NCI-H2107 (cell line): ENCODE results near the gene KDELR3.

Experiments used
- DNase-seq: peaks from one replicate; lab custom pipeline; 2025; lab: John Stamatoyannopoulos, UW

KDELR3 gene

DNA sequence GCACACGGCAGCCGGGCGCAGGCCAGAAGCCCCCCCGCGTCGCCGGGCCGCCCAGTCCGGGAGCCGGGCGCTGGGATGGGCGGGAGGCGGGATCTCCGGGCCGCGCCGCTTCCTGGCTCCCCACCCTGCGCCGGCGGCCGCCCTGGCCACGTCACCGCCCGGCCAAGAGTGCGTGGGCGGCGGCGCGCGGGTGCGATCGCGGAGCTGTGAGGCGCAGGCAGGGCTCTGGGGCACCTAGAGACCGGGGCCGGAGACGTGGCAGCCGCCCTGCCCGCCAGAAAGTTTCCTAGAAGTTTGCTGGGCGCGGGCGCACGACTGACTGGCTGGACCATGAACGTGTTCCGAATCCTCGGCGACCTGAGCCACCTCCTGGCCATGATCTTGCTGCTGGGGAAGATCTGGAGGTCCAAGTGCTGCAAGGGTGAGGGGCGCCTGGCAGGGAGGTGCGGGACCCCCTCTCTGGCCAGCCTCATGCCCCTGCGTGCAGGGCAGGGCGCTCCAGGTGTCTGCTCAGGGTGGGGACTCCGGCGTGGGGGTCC lies at the start of gene KDELR3:
Gene KDELR3, plus strand, starts transcription at position 193 of the 539 bp plus-strand sequence. Its CDS starts 138 bp downstream, at position 331.
- no peak for DNase-seq

DNA sequence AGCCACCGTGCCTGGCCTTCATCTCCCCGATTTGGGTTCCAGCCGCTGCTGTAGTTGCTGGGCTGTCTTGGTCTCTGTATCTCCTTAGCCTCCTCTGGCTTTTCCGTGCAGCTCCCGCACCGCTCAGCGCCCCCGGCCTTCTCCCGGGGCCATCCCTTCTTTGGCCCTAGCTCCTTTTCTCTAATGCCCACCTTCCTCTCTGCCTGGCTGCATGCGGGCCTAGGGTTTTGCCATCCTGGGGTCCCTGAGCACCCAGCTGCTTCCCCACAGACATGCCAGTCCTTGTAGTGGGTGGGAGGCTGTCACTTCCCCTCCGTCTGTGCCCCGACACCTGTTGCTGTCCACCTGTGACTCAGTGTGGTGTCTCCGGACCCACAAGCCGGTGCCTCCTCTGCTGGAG lies 49.3 kb upstream of the KDELR3 start:
- no peak for DNase-seq

DNA sequence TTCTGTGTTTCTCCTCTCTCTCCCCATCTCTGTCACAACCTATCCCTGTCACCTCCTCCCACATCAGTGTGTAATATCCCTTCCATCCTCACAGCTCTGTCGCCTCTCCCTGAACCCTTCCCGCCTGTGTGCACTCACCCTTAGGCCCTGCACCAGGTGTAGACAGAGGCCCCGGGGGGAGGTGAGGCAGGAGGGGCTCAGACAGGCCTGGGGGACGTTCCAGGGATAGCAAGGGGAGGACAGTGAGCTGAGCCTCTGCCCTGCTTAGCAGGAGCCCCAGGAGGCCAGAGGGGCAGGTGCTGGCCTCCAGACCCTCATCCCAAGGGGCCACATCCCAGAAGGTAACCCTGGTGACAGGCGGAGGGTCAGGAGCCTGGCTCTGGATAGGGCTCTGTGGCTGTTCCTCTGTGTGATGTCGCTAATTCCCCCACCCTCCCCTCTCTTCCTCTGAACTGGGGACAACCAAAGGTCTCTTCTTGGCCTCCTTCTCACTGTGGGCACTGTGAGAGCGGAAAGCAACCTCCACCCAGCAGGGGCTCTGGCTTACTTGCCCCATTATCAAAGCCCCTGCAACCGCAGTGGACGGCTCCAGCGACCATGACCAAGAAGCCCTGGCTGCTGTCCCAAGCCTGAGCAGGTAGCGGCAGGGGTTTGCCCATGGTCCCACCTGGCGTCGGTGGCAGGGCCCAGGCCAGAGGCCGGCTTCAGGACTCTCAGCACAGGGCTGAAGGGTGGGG lies 48.6 kb upstream of the KDELR3 start:
- DNase-seq: no peak

DNA sequence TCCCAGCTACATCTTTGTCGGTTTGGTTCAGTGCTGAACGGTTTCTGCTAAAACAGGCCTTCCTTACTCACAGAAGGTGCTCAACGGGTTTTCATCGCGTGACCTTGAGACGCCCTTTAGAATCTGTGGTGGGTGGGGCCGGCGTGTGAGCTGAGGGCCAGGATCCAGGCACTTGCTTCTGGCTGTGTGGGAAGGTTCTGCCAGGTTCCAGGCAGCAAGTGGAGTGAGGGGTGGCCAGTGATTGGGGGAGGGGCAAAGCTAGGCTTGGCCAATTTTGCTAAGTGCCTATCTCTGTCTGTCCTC lies 48.1 kb upstream of the KDELR3 start:
- no peak for DNase-seq

DNA sequence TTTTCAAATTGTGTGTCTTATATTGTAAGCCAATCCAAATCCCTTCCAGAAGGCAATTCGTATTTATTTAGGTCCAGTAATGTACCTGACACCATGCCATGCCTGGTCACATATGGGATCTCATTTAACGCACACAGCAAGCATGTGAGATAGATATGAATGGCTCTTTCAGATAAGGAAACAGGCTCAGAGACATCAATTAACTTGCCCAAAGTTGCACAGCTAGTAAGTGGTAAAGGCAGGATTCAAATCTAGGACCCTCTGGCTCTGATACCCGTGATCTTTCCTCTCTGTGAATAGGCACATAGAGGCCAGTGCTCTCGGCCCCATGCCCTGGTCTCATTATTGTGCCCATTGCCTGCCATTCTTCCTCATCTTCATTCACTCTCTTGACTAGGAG lies 47.2 kb upstream of the KDELR3 start:
- DNase-seq: no peak

DNA sequence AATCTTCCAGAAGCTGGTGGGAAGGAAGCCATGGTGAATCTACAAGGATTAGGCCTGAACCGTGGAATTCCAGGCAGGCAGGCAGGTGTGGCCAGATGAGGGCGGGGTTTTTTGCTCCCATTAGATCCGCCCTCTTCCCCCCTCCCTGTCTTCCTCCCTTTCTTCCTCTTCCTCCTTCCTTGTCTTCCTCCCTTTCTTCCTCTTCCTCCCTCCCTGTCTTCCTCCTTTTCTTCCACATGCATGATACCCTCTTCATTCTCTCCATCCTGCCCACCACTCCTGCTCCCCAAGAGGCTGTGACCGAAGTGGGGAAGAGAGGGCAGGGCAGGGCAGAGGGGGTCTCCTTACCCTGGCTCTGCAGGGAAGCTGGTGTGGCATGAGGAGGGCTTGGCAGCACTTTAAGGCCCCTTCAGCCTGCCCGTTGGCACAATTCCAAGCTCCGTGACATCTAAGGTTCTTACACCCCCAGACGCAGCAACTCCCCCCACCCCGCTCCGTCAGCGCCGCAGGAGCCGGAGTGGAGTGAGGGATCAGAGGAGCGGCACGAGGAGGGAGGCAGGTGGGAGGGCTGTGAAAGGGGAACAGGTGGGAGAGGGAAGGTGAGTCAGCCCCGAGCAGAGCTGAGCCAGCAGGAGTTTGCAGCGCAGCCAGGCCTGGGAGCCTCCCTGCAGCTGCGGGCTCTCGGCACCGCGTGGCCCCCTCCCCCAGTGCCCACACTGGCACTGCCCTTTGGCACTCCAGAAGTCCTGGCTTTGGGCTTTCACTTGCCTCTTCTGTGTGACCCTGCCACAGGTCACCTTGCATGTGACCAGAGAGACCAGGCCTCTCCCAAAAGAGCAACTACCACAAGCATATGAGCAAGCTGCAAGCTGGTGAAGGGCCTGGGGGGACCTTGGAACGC lies 45.0 kb upstream of the KDELR3 start:
- DNase-seq: peak; percentile 25

DNA sequence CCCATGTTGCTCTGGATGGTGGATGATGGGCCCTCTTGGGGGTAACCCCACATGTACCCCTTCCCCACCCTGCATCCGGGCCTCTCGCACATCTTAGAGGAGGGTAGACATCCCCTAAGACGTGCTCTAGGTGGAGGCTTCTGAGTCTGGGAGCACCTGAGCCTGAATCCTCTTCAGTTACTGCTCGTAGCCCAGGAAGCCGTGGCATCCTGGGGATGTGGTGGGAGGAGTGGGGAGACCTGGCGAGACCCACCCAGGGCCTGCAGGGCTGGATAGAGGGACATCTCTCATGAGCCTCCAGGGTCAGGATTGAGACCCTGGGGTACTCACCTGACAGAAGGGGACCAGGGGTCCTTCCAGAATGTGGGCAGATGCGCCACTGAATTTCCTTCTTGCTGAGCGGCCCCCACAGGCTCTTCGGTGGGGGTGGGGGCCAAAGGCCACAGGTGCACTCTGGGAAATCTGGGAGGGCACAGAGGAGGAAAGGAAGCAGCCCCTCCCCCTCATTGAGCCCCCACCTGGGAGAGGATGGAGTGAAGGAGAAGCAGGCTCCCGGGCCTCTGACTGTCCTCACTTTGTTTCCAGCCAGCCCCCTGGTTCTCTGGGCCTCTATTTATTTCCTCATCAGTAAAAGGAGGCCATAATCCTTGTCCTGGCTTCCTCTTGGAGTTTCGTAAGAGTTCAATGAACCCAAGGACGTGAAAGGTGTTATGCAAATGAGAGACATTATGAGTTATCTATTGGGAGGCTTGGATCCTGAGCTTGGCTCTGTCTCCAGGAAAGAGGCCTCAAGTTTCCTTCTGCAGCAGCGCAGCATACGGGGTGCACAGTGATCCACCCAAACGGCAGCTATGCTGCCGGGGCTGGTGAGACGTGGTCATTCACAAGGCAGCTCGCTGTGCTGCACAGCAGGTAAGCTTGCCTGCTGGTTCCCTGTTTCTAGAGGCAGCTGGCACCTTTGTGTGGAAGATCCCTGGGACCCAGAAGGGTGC lies 44.1 kb upstream of the KDELR3 start:
- DNase-seq: peak; percentile 22

DNA sequence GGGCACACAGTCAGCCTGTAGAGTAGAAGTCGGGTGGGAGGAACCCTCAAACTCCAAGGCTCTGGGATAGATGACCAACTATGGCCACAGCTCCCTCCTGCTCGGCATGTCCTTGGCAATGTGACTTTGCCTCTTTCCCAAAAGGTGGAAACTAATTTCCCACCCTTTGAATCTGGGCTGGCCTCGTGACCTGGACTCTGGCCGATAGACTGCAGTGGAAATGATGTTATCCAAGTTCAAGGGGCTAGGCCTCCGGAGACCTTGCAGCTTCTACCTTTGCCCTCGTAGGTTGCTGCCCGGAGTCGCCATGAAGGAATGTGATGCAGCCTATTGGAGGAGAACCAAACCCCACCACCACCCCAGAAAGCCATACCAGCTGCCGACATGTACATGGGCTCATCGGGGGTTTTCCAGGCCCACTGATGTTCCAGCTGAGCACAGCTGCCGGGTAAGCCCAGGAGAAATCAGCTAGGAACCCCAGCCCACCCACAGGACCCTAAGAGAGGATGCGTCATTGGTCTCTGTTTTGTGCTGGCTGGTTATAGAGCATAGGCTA lies 43.3 kb upstream of the KDELR3 start:
- DNase-seq: no peak

DNA sequence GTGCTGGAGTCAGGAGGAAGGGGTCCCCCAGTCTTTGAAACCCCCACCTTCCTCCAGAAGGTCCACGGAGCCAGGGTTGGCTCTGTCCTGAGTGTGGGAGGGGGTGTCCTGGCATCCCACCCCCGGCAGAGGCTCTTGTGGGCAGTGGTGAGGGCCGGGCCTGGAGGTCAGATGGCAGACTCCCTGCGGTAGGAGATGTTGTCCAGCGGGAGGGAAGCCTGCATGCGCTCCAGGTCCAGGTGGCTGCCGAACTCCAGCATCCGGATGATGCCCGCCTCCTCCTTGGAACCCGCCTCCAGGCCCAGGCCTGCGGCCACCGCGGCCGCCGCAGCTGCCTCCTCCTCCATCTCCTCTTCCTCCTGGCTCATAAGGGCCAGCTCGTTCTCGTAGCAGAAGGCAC lies 41.3 kb upstream of the KDELR3 start:
- no peak for DNase-seq

DNA sequence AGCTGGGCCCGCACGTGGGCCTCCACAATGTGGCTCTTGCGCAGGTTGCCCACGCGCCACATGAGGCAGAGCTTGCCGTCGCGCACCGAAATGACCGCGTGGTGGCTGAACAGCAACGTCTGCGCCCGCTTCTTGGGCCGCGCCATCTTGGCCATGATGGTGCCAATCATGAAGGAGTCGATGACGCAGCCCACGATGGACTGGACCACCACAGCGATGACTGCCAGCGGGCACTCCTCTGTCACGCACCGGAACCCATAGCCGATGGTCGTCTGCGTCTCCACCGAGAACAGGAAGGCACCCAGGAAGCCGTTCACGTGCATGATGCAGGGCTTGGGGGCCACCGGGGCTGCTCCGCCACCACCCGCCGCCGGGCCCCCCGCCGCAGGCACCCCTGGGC lies 40.4 kb upstream of the KDELR3 start:
- no peak for DNase-seq

DNA sequence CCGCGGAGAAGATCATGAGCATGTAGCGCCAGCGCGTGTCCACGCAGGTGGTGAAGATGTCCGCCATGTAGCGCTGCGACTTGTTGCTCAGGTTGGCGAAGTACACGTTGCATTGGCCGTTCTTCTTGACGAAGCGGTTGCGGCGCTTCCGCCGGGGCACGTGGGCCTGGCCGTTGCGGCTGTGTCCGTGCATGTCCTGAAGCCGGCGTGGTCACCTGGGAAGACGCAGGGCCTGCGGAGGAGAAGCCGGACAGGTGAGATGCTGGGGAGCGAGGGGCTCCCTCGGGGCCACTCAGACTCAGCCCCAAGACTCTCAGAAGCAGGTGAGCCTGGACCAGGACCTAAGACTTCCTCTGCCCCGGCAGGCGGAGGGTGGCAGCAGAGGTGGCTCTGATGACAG lies 40.0 kb upstream of the KDELR3 start:
- no peak for DNase-seq

DNA sequence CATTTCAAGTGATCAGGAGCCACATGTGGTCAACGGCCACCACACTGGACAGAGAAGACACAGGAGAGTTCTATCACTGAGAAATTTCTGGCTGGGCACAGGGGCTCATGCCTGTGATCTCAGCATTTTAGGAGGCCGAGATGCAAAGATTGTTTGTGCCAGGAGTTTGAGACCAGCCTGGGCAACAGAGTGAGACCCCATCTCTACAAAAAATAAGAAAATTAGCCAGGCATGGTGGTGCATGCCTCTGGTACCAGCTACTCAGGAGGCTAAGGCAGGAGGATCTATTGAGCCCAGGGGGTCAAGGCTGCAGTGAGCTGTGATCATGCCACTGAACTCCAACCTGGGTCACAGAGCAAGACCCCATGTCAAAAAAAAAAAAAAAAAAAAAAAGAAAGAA lies 39.2 kb upstream of the KDELR3 start:
- DNase-seq: no peak

DNA sequence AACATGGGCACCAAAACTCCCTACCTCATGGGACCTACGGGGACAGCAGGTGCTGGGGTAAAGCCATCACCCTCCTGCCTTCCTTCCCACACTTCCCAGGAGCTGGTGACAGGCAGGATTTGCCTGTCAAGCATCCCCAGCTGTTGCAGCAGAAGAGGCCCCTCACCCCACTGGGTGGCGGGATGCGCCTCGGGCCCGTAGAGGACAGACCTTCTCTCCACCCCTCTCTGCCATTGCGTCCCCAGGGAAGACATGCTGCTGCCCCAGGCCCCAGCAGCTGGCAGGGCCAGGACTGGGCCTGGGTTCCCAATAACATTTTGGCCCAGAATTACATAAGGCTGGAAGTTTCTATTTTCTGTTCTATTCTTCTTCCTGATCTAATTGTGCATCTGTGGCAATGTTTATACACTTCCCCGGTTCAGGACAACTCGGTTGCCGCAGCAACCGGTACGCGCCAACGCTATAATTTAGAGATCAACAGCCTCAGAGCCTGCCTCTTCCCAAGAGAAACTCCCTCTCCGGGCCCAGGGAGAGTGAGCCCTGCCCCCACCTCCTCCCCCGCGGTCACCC lies 38.3 kb upstream of the KDELR3 start:
- DNase-seq: no peak

DNA sequence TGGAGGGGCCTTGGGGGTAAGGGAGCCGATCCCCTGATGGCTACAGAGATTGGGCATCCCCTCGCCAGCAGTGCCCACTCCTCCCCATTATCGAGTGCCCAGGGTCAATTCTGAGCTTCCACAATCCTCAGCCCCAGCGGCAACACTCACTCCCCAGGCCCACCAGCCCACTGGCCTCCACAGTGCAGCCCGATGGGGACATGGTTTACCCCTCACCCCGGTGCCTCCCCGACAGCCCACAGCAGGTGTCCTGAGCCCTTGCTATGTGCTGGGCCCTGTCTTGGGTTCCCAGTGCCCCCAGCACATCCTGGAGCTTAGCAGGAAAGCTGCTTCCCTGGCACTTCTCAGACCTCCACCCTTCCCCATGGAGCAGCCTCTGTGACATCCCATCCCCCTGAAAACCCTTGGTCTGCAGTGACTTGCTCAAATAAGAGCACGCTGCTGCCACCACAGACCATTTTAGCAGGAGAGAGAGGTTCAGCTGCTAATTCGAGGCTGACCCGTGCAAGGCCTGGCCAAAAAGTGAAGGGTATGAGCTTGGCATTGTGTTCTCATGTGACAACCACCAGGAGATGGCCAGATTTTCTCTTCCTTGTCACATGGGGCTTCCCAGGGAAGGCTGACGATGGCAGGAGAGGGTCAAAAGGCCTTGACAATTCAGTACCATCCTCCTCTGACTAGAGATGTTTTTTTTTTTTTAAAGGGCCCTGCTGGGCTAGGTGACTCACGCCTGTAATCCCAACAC lies 36.5 kb upstream of the KDELR3 start:
- DNase-seq: no peak

DNA sequence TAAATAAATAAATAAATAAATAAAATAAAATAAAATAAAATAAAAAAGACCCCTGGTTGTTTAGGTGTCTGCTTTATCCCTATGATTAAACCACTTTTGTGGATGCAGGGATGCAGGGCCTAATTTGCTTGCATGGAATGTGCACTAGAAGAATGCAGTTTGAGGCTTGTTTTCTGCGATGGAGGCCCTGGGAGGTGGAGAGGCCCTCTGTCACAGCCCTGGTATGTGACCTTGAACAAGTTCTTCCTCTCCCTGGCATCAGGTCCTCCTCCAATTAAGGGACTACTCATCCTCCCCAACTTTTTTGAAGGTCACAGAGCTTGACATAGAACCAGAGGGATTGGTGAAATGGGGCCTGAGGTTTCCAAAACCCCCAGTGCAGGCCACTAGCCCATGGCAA lies 35.6 kb upstream of the KDELR3 start:
- no peak for DNase-seq

DNA sequence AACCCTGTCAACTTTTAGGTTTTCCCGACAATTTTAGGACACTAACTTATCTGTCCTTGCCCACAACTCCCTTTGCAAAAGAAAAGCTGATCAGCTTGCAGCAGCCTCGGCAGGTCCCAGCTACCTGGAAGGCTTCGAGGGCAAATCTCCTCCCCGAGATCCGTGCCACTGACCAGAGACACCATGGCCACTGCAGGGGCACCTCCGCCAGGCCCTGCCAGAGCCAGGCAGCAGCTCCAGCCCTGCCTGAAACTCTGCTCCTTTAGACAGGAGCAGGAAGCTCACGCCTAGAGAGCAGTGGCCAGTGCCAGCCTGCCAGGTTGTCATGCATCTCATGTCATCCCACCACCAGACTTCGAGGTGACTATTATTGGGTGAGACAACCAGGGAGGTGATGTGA lies 34.0 kb upstream of the KDELR3 start:
- no peak for DNase-seq

DNA sequence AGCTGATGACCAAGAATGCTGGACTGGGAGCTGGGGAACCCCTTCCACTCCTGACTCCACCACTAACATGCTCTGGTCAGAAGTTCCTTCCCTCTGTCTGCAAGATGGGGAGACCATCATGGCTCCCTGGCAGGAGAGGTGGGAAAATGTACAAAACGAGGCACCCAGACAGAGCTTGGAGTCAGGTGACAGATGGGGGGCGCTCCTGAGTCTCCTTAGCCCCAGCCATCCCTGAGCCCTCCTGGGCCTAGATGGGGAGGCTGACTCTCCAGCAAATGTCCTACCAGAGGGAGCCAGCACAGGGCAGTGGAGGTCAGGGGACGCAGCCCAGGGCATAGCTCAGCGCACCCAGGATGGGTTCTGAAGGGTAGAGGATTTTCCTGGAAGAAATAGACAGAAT lies 32.9 kb upstream of the KDELR3 start:
- no peak for DNase-seq

DNA sequence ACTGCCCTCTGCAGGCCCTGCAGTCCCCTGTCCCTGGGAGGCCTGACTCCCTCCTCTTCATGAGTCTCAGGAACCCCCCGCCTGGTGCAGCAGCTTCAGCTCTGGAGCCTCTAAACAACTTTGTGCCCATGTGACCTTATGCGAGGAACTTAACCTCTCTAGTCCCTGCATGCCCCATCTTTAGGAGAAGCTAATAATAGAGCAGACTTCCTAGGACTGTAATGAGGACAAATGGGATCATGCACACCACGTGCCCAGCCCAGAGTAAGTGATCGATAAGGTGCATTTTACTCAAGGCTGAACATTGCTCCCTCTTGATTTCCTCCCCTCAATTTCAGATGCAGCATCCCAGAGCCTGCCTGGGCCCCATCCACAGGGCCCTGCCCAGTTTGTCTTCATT lies 31.9 kb upstream of the KDELR3 start:
- no peak for DNase-seq

DNA sequence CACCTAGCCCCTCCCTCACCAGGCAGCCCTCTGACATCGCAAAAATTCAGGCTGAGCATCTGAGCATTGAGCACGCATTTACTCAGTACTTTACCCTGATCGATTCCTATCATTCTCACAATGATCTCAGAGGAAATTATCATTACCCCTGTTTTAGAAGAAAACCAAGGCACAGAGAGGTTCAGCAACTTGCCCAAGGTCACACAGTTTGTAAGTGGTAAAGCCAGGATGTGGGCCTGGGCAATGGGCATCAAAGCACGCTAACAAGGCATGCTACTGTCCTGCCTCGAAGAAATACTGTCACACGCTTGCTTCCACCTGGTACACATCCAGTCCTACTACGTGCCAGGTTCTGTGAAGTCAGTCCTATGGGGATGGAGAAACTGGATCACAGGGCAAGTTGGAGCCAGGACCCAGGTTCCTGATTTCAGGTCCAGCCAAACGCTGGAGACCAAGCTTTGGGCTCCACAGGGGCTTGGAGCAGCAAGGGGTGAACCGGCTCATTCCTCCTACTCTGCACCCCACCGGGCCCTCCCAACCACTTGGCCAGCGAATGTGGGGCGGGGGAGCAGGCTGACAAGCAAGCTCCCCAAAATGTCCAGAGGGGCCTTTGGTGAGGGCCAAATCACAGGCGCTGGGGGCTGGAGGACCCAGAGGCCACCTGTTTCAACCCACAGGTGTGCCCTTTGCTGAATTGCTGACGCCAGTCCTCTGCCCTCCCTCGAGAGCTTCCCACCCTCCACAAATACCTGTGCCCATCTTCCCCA lies 31.1 kb upstream of the KDELR3 start:
- DNase-seq: no peak

DNA sequence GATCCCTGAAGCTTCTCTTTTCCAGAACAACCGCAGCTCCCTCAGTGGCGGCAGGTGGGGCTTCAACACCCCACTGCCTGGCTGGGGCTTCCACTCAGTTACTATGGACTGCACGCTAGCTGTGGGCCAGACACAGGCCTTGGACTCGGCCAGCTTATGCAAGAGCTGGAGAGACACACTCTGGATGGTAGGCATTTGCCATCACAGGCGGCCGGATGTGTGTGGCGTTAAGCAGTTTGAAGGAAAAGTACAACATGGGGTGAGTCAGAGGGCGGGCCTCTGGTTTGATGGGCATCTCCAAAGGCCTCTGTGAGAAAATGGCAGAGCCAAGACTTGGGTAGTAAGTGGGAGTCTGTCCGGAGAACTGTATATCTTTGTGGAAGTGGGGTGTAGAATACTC lies 30.5 kb upstream of the KDELR3 start:
- no peak for DNase-seq
